ENCODE data around the gene HORMAD2. TPM values are rescaled to one million over a fixed set of nuclear protein-coding genes. Genes with fewer than 3 reads are reported as not detected.
"Not testable (repeated sequence)": the region's sequence is repeated elsewhere in the genome, so short reads cannot be mapped to it uniquely, and the experiment has no call there.

HORMAD2 gene
- total RNA-seq, 1 experiment from 2014 or later: 0.22 TPM

- peak; percentile 32 for DNase-seq (ENCODE audit: low read depth)
Measured at GRCh38 chr22:30188911-30189310, 108.6 kb downstream of the HORMAD2 start.

GRCh38 chr22:30190574-30190973 is 110.3 kb downstream of the HORMAD2 start:
- DNase-seq (ENCODE audit: low read depth): no peak

GRCh38 chr22:30191040-30191701 is 110.9 kb downstream of the HORMAD2 start:
- DNase-seq (ENCODE audit: low read depth): no peak

GRCh38 chr22:30192427-30192826 is 112.2 kb downstream of the HORMAD2 start:
- peak; percentile 20 for DNase-seq (ENCODE audit: low read depth)

GRCh38 chr22:30193031-30193775 is 112.9 kb downstream of the HORMAD2 start:
- DNase-seq (ENCODE audit: low read depth): no peak

GRCh38 chr22:30195245-30196140 is 115.2 kb downstream of the HORMAD2 start:
- DNase-seq (ENCODE audit: low read depth): peak; percentile 59

GRCh38 chr22:30196141-30196879 is 116.0 kb downstream of the HORMAD2 start:
- DNase-seq (ENCODE audit: low read depth): peak; percentile 100

- no peak for DNase-seq (ENCODE audit: low read depth)
Measured at GRCh38 chr22:30196880-30197336, 116.6 kb downstream of the HORMAD2 start.

- no peak for DNase-seq (ENCODE audit: low read depth)
Measured at GRCh38 chr22:30197389-30197788, 117.1 kb downstream of the HORMAD2 start.

GRCh38 chr22:30198152-30198825 is 118.0 kb downstream of the HORMAD2 start:
- no peak for DNase-seq (ENCODE audit: low read depth)

- DNase-seq (ENCODE audit: low read depth): no peak
Measured at GRCh38 chr22:30198921-30199320, 118.7 kb downstream of the HORMAD2 start.

GRCh38 chr22:30200905-30201304 is 120.6 kb downstream of the HORMAD2 start:
- DNase-seq (ENCODE audit: low read depth): not testable (repeated sequence)

- DNase-seq (ENCODE audit: low read depth): peak; percentile 64
Measured at GRCh38 chr22:30201945-30202344, 121.7 kb downstream of the HORMAD2 start.

- DNase-seq (ENCODE audit: low read depth): no peak
Measured at GRCh38 chr22:30202531-30203006, 122.3 kb downstream of the HORMAD2 start.

GRCh38 chr22:30204015-30204741 is 123.9 kb downstream of the HORMAD2 start:
- DNase-seq (ENCODE audit: low read depth): no peak

GRCh38 chr22:30204742-30205111 is 124.5 kb downstream of the HORMAD2 start:
- peak; percentile 77 for DNase-seq (ENCODE audit: low read depth)

- DNase-seq (ENCODE audit: low read depth): peak; percentile 95
Measured at GRCh38 chr22:30205281-30206115, 125.2 kb downstream of the HORMAD2 start.

GRCh38 chr22:30206944-30207343 is 126.7 kb downstream of the HORMAD2 start:
- peak; percentile 96 for DNase-seq (ENCODE audit: low read depth)

All from M059J (cell line).